ENCODE data around the gene SLC30A1. TPM values are rescaled to one million over a fixed set of nuclear protein-coding genes. Genes with fewer than 3 reads are reported as not detected.

Gene SLC30A1
- total and polyA plus RNA-seq, 2 of the 8 experiments (the other 6 are each of a cell fraction or from before 2014, with no cell fraction given): 4.5 to 14.0 TPM

- TF ChIP-seq MAFK (IDR thresholded peaks at IDR 0.05; ENCODE audit: low read depth, low read length): no peak
- no peak for TF ChIP-seq HDAC6 (IDR thresholded peaks at IDR 0.05; ENCODE audit: low read depth, low read length)
- no peak for TF ChIP-seq RFX5 (IDR thresholded peaks at IDR 0.05; ENCODE audit: borderline replicate concordance, low read depth, low read length)
- no peak for TF ChIP-seq SIN3A (conservative IDR thresholded peaks at IDR 0.05 in 1 of 2, IDR thresholded peaks at IDR 0.05 in 1 of 2; ENCODE audit: low read depth in 1 of 2, low read length in 2 of 2)
- no peak for TF ChIP-seq JUN (IDR thresholded peaks at IDR 0.05; ENCODE audit: low read depth, low read length)
- no peak for TF ChIP-seq JUND (IDR thresholded peaks at IDR 0.05; ENCODE audit: low read length)
These were observed 25.6 kb upstream of the SLC30A1 start (continued) for GRCh38 chr1:211604548-211604947.
